ENCODE results near the gene TADA2B.

TADA2B gene

DNA sequence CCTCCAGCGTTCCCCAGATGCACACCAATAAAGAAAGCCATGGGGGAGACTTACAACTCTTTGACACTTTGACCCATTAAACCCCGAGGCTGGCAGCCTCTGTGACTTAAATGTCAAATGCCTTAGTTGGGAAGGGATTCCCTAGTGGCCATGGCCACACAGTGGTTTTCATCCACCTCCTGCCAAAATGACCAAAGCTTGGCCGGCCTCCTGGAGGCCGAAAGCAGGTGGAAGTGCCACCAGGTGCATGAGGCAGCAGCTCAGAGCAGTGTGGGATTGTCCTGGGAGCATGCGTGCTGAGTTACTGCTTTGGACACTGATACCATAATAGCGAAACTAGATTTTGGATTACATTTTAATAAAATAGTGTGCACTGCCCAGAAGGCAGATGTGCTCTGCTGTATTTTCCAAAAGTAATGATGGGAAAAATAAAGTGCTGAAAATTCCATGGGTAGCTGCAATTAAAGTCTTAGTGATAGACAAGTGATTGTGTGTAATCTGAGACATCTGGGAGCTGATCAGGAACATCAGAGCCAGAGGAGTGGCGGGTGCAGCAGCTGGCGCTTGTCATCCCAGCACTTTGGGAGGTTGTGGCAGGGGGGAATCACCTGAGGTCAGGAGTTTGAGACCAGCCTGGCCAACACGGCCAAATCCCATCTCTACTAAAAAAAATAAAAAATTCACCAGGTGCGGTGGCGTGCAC, 39.8 kb upstream of the TADA2B start:
- TF ChIP-seq, protein P1, sequence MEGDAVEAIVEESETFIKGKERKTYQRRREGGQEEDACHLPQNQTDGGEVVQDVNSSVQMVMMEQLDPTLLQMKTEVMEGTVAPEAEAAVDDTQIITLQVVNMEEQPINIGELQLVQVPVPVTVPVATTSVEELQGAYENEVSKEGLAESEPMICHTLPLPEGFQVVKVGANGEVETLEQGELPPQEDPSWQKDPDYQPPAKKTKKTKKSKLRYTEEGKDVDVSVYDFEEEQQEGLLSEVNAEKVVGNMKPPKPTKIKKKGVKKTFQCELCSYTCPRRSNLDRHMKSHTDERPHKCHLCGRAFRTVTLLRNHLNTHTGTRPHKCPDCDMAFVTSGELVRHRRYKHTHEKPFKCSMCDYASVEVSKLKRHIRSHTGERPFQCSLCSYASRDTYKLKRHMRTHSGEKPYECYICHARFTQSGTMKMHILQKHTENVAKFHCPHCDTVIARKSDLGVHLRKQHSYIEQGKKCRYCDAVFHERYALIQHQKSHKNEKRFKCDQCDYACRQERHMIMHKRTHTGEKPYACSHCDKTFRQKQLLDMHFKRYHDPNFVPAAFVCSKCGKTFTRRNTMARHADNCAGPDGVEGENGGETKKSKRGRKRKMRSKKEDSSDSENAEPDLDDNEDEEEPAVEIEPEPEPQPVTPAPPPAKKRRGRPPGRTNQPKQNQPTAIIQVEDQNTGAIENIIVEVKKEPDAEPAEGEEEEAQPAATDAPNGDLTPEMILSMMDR (IDR thresholded peaks at IDR 0.05): no peak

DNA sequence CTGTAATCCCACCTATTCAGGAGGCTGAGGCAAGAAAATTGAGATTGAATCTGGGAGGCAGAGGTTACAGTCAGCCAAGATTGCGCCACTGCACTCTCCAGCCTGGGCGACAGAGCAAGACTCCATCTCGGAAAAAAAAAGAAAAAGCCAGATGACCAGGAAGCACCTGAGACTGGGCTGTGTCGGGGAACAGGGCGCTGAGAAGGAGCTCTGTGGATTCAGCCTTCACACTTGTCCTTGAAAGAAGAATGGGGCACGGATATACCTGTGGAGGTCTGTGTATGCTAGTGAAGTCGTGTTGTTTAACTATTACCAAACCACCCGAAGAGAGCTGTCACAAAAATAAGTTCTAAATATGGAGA, 39.3 kb upstream of the TADA2B start:
- TF ChIP-seq, protein P1 (IDR thresholded peaks at IDR 0.05): no peak

- TF ChIP-seq, protein P1 (IDR thresholded peaks at IDR 0.05): no peak
These were observed 38.8 kb upstream of the TADA2B start for GRCh38 chr4:7004331-7004730.

DNA sequence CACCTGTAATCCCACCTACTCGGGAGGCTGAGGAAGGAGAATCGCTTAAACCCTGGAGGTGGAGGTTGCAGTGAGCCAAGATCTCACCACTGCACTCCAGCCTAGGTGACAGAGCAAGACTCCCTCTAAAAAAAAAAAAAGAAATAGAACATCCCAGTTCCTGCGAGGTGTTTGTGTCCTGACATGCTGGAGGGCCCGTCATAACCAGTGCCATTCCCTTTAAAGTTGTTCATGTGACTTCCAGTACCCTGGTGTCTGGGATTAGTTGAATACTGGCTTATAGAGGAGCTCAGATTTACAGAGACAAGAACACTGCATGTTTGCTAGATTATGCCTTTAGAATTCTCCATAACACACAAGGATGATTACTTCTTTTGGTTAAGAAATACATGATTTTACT, 37.6 kb upstream of the TADA2B start:
- TF ChIP-seq, protein P1 (IDR thresholded peaks at IDR 0.05): no peak

GRCh38 chr4:7006411-7006810, 36.8 kb upstream of the TADA2B start:
- TF ChIP-seq, protein P1 (IDR thresholded peaks at IDR 0.05): no peak

DNA sequence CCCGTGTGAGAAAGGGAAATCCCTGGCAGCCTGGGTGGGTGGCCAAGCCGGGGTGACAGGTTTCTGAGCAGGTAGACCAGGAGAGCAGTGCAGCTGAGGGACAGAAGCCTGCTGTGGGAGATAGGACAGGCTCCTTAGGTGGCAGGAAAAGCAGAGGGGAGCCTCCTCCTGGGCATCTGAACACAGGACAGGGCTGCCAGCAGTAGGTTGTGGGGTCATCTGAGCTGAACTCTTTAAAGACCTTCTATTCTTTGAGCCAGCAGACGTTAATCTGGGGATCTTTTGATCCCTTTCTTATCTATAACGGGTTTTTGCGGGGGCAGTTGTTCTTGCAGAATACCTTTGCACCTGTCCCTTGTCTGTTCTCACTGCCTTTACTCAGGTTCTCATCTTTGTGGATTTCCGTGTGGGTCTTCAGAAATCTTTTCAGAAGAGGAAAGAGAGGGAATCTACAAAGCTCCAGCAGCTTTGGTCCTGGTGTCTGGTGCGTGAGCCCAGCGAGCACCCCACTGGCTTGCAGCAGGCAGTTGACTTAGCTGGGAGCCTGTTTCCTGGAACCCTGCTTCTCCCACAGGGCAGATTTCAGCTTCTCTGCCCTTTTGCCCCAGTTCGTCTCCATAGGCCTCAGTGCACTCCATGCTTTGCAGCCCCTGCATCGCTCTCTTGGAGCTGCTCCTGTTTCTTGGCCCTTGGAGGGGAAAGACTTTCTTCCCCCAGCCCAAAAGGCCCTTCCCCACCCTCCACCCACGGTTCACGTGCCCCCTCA, 35.8 kb upstream of the TADA2B start:
- TF ChIP-seq, protein P1 (IDR thresholded peaks at IDR 0.05): no peak

GRCh38 chr4:7007944-7008343, 35.2 kb upstream of the TADA2B start:
- TF ChIP-seq, protein P1 (IDR thresholded peaks at IDR 0.05): no peak

Measured in LNCAP (cell line).